IPS DF 6.9 (cell line): Measurements from ENCODE around the gene PLPP3.

Experiments used
- DNase-seq: peaks from one replicate; pipeline ENCODE4 v3.0.0-alpha.2; 2013; ENCODE audit warnings: low read depth, low spot score
- H3K27ac ChIP-seq: one replicate; pipeline ENCODE4 v1.5.1; 2013; ENCODE audit warnings: low read length, control low read depth
- H3K27me3 ChIP-seq: 2 replicates; pipeline ENCODE4 v1.6.1; 2013; ENCODE audit warnings: mild to moderate bottlenecking, low read length; ENCODE audit not compliant: control insufficient read depth, insufficient read depth
- H3K36me3 ChIP-seq: 2 replicates; pipeline ENCODE4 v1.6.1; 2013; ENCODE audit warnings: low read length; ENCODE audit not compliant: control insufficient read depth, insufficient read depth
- H3K4me1 ChIP-seq: 2 replicates; pipeline ENCODE4 v1.6.1; 2013; ENCODE audit warnings: low read length; ENCODE audit not compliant: control insufficient read depth, insufficient read depth
- H3K4me3 ChIP-seq: 2 replicates; pipeline ENCODE4 v1.5.1; 2013; ENCODE audit warnings: mild to moderate bottlenecking, low read length
- H3K9me3 ChIP-seq: 2 replicates; pipeline ENCODE4 v1.6.1; 2013; ENCODE audit warnings: low read length, inconsistent platforms; ENCODE audit not compliant: control insufficient read depth, insufficient read depth
- WGBS: extraction: QIAGEN DNeasy Blood & Tissue Kit; methylation state at CpG from one replicate; pipeline ENCODE4 v1.1.7; 2013; ENCODE audit warnings: mixed read lengths, missing lambda C conversion rate; ENCODE audit not compliant: insufficient read length, insufficient coverage; 5-methylcytosine and 5-hydroxymethylcytosine counted together

Gene PLPP3

GRCh38 chr1:56590520-56591011 lies 11.2 kb upstream of the PLPP3 start:
- H3K27ac ChIP-seq = no peak overlapping the region
- no peak for DNase-seq
- no CpG with 5 or more reads among the region's 3 CpGs for WGBS
- no peaks in the 10 kb centered on the region for H3K27me3 ChIP-seq
- no peak overlapping the region for H3K4me3 ChIP-seq
- no peaks in the 10 kb centered on the region for H3K4me1 ChIP-seq
- no peaks in the 10 kb centered on the region for H3K9me3 ChIP-seq
- H3K36me3 ChIP-seq = no peaks in the 10 kb centered on the region

GRCh38 chr1:56589369-56589768 lies 10.0 kb upstream of the PLPP3 start:
- H3K4me1 ChIP-seq = no peaks in the 10 kb centered on the region
- no peaks in the 10 kb centered on the region for H3K27me3 ChIP-seq
- no peak overlapping the region for H3K27ac ChIP-seq
- H3K4me3 ChIP-seq = no peak overlapping the region
- no CpG with 5 or more reads among the region's 2 CpGs for WGBS
- H3K36me3 ChIP-seq = no peaks in the 10 kb centered on the region
- DNase-seq = no peak
- no peaks in the 10 kb centered on the region for H3K9me3 ChIP-seq

GRCh38 chr1:56586502-56586901 lies 7.1 kb upstream of the PLPP3 start:
- Histone ChIP-seq H3K27me3 (no peaks in the 10 kb centered on the region), H3K36me3 (no peaks in the 10 kb centered on the region), H3K4me1 (no peaks in the 10 kb centered on the region), H3K4me3 (no peak overlapping the region), H3K27ac (no peak overlapping the region), H3K9me3 (no peaks in the 10 kb centered on the region)
- WGBS = no CpG with 5 or more reads among the region's 5 CpGs
- no peak for DNase-seq

- WGBS = 100% methylated on average over 1 of the region's 5 CpGs
- H3K27ac ChIP-seq = no peak overlapping the region
- DNase-seq = no peak
- no peaks in the 10 kb centered on the region for H3K27me3 ChIP-seq
- no peak overlapping the region for H3K4me3 ChIP-seq
- H3K36me3 ChIP-seq = no peaks in the 10 kb centered on the region
- no peaks in the 10 kb centered on the region for H3K9me3 ChIP-seq
- peaks cover under 1% of the 10 kb centered on the region; the same call in 1 of the 2 replicates for H3K4me1 ChIP-seq
Measured at GRCh38 chr1:56585985-56586384, 6.6 kb upstream of the PLPP3 start.

- DNase-seq = no peak
- Histone ChIP-seq H3K4me1 (peaks cover 1% of the 10 kb centered on the region; the same call in 1 of the 2 replicates), H3K9me3 (no peaks in the 10 kb centered on the region), H3K27ac (no peak overlapping the region), H3K27me3 (no peaks in the 10 kb centered on the region), H3K36me3 (no peaks in the 10 kb centered on the region), H3K4me3 (no peak overlapping the region)
- no CpG with 5 or more reads among the region's 5 CpGs for WGBS
Measured at GRCh38 chr1:56584910-56585528, 5.7 kb upstream of the PLPP3 start.

- Histone ChIP-seq H3K4me1 (peaks cover 1% of the 10 kb centered on the region; the same call in 1 of the 2 replicates), H3K9me3 (no peaks in the 10 kb centered on the region), H3K27me3 (no peaks in the 10 kb centered on the region), H3K27ac (no peak overlapping the region), H3K4me3 (no peak overlapping the region), H3K36me3 (no peaks in the 10 kb centered on the region)
- no CpG with 5 or more reads among the region's 2 CpGs for whole genome bisulfite sequencing
- no peak for DNase-seq
Measured at GRCh38 chr1:56583957-56584468, 4.7 kb upstream of the PLPP3 start.

- H3K9me3 ChIP-seq = no peaks in the 10 kb centered on the region
- H3K27ac ChIP-seq = no peak overlapping the region
- no peak for DNase-seq
- H3K27me3 ChIP-seq = no peaks in the 10 kb centered on the region
- no peaks in the 10 kb centered on the region for H3K36me3 ChIP-seq
- no CpG with 5 or more reads among the region's 10 CpGs for WGBS
- peaks cover 1% of the 10 kb centered on the region; the same call in 1 of the 2 replicates for H3K4me1 ChIP-seq
- no peak overlapping the region for H3K4me3 ChIP-seq
Measured at GRCh38 chr1:56580771-56581170, 1.4 kb upstream of the PLPP3 start.

- no peak for DNase-seq
- H3K36me3 ChIP-seq = no peaks in the 10 kb centered on the region
- peaks cover 1% of the 10 kb centered on the region; the same call in 1 of the 2 replicates for H3K4me1 ChIP-seq
- no peak overlapping the region for H3K27ac ChIP-seq
- no peaks in the 10 kb centered on the region for H3K9me3 ChIP-seq
- H3K27me3 ChIP-seq = no peaks in the 10 kb centered on the region
- peak overlapping the region; percentile 69 for H3K4me3 ChIP-seq
- WGBS = no CpG with 5 or more reads among the region's 64 CpGs
Measured at GRCh38 chr1:56578138-56578962, 1.0 kb downstream of the PLPP3 start.

- Histone ChIP-seq H3K9me3 (no peaks in the 10 kb centered on the region), H3K27ac (no peak overlapping the region), H3K4me3 (peak overlapping the region; percentile 69), H3K4me1 (peaks cover 1% of the 10 kb centered on the region; the same call in 1 of the 2 replicates), H3K27me3 (no peaks in the 10 kb centered on the region), H3K36me3 (no peaks in the 10 kb centered on the region)
- WGBS = no CpG with 5 or more reads among the region's 12 CpGs
- no peak for DNase-seq
Measured at GRCh38 chr1:56577406-56578137, 1.8 kb downstream of the PLPP3 start.

- H3K4me1 ChIP-seq = peaks cover 1% of the 10 kb centered on the region; the same call in 1 of the 2 replicates
- no peaks in the 10 kb centered on the region for H3K36me3 ChIP-seq
- H3K4me3 ChIP-seq = peak overlapping the region; percentile 69; the same call in 1 of the 2 replicates
- no peak for DNase-seq
- no CpG with 5 or more reads among the region's 1 CpG for WGBS
- no peak overlapping the region for H3K27ac ChIP-seq
- no peaks in the 10 kb centered on the region for H3K9me3 ChIP-seq
- H3K27me3 ChIP-seq = no peaks in the 10 kb centered on the region
Measured at GRCh38 chr1:56576880-56577405, 2.4 kb downstream of the PLPP3 start.
